GM12874 (cell line): Measurements from ENCODE around the gene SNX25.

Experiments
- TF ChIP-seq, protein P1 (sequence below): IDR thresholded peaks from 2 replicates; pipeline ENCODE4 v1.5.1; 2011; ENCODE audit warnings: low read depth, mild to moderate bottlenecking, control low read depth, low read length, moderate library complexity; ENCODE audit not compliant: insufficient read depth

SNX25 gene

DNA sequence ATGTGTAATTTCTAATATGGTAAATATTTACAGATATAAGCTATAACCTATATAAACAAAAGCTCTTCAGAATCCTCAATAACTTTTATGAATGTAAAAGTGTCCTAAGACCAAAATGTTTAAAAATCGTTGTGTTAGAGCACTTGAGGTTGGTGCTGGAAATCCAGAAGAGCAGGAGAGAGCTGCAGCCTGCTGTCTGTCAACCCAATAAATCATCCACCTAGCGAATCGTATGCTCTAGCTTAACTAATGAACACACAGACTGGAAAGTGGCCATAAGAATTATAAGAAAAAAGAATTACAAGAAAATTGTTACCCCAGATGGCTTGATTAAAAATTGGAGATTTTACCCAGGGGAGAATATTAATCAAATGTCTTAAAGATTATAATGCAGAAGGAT, 22.6 kb upstream of the SNX25 start:
- TF ChIP-seq, protein P1, sequence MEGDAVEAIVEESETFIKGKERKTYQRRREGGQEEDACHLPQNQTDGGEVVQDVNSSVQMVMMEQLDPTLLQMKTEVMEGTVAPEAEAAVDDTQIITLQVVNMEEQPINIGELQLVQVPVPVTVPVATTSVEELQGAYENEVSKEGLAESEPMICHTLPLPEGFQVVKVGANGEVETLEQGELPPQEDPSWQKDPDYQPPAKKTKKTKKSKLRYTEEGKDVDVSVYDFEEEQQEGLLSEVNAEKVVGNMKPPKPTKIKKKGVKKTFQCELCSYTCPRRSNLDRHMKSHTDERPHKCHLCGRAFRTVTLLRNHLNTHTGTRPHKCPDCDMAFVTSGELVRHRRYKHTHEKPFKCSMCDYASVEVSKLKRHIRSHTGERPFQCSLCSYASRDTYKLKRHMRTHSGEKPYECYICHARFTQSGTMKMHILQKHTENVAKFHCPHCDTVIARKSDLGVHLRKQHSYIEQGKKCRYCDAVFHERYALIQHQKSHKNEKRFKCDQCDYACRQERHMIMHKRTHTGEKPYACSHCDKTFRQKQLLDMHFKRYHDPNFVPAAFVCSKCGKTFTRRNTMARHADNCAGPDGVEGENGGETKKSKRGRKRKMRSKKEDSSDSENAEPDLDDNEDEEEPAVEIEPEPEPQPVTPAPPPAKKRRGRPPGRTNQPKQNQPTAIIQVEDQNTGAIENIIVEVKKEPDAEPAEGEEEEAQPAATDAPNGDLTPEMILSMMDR: no peak

DNA sequence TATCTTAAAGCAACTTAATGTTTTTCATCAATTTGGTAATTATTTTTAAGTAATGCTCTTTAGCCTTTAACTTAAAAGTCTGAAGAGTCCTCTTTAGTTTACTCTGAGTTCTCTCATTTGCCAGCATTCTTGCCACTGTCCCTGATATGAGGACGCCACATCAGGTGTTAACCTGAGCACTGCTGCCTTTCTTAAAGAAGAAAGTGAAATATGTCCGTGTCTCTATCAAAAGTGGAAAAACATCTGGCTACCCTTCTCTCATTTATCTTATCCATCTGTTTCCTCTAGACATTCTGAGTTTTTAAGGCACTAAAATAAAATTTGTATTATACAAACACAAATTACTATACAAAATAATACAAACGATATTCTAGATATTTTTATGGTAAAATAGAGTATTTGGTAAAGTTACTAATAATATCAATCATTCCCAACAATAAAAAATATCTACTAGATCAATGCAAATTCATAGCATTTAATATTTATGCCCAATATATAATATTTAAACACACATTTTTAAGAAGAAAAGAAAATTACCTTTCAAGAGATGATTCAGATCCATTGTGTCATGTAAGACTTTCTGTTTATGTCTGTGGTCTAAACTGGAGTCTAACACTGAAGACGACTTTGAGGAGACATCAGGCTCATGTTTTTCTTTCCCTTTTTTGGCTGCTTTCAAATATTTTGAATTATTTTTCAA, 19.6 kb upstream of the SNX25 start:
- TF ChIP-seq, protein P1: no peak

DNA sequence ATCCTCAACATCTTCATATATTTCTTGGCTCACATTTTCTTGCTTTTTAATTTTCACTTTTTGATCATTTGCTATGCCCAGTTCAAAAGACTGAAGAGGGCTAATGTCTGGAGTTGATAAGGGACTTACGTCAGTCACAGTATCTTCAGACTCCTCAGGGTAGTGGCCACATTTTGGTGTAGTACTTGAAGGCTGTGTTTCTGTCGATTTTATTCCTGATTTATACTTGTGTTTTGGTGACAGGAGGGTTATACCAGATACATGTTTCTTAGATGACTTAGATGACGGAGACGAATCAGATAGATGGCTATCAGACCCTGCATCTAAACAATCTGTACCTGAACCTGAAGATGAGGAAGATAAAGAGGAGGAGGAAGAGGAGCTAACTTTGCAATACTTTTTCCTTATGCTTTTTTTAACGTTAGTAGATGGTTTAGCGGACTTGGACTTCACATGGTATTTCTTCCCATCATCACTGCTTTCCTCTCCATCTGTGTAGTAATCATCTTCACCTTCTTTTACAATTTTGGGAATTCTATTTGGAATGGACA, 19.0 kb upstream of the SNX25 start:
- TF ChIP-seq, protein P1: no peak

DNA sequence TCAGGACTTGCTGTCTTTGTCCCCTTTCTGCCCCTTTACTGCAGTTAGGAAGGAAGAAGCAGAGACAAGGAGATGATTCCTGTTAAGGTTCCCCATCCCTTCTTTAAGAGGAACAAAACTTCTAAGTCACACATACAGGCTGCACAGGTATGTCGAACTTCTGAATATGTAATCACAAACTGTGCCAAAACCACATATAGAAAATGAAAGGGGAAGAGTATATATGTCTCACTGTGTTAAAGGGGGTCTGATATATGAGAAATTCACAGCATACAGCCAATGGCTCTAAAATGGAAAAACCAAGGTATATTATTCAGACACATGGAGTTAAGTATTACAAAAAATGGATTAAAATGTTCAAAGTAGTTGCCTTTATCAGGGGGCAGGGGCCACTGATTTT, 17.3 kb upstream of the SNX25 start:
- TF ChIP-seq, protein P1: no peak

DNA sequence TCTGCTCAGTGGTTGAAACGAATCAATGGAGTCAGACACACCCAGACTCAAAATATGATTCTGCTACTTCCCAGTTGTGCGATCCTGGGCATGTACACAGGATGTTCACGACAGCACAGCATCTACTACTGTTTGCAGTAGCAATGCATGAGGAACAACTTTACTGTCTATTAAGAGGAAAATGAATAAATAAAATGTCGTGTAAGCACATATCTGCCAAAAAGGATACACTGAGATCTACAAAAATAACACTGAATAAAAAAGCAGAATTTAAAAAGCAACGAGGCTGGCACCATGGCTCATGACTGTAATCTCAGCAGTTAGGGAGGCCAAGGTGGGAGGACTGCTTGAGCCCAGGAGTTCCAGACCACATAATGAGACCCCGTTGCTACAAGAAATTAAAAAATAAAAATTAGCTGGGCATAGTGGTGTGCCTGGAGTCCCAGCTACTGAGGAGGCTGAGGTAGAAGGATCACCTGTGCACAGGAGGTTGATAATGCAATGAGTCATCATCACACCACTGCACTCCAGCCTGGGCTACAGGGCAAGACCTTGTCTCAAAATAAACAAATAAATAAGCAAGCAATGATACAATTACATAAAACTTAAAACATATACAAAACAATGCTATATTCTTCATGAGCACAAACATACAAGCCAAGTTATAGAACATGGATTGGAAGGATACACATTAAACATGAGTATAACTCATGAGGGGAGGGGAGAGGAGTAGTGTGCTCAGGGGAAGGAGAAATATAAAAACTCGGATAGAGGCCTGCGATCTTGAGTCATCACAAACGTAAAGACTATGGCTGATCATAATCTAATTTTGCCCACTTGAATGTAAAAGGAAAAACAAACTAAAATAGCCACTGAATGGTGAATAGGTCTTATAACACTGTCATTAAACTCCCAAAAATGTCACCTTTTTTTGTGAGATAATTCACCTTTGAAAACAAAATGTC, 14.2 kb upstream of the SNX25 start:
- TF ChIP-seq, protein P1: no peak

DNA sequence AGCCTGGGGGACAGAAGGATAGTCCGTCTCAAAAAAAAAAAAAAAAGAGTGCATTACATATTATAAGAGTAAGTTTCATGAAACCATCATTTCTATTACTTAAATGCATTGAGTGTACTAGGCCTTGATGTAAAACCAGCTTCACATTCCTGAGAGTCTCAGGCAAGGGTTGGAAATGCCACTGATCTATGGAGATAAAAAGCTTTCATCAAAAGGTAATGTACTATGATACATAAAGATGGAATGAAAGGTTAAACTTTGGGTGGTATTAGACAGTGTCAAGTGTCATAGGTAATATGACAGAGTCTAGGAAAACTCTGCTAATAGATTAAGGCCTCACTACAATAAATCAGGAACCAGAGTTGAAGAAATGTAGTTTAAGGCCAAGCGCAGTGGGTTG, 13.0 kb upstream of the SNX25 start:
- TF ChIP-seq, protein P1: no peak

DNA sequence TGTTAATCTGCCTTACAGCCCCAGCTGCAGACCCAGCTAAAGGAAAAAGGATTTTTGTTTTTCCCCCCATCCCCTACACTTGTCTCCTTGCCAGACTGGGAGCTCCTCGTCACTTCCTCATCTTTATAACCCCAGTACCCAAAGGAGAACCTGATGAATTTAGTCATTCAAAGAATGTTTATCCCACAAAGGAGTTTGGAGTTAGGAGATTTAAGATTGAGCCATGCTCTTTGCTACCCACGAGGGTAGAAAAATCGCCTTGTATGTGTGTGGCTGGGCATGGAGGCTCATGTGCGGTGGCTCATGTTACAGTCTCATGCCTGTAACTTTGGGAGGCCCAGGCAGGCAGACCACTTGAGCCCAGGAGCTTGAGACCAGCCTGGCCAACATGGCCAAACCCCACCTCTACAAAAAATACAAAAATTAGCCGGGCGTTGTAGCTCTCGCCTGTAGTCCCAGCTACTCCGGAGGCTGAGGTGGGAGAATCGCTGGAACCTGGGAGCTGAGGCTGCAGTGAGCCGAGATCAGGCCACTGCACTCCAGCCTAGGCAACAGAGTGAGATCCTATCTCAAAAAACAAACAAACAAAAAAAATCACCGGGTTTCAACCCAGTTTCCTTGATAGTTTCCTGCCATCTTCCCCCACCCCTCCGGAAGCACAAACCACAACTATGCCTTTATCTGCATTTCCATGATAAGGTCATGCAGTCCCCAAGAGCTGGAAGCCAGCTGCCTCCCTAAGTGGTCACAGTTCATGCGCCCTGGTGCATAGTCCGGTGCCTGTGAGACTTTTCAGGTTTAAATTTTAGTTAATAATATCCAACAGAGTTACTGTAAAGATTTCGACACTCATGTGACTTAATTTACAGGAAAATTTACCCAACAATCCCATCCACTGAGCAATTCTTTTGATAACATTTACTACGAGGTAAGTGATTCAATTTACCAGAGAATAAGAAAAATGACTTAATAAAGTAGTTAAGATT, 7.1 kb upstream of the SNX25 start:
- TF ChIP-seq, protein P1: no peak
